PC-3 (cell line): ENCODE results near the gene TGFBR3L. TPM values are rescaled to one million over a fixed set of nuclear protein-coding genes. Genes with fewer than 3 reads are reported as not detected.
A peak's percentile ranks its signal among the peaks of the same experiment; 100 is the strongest.

ENCODE experiments used
- ATAC-seq: fragments of 200-7000 bp; cut with Tn5 transposase; 2 replicates; pipeline ENCODE4 v1.9.1; 2020; ENCODE audit warnings: mild to moderate bottlenecking, moderate library complexity
- BruUV-seq: library from RNA; stranded (reverse); fragments of 400-500 nt; replicated peaks from 2 replicates; lab custom pipeline; 2021; lab: Mats Ljungman, UMichigan
- CTCF ChIA-PET: fragments of 300-600 bp; sonication (Branson Sonifier 250); formaldehyde crosslinking; loops from one replicate; lab custom pipeline; 2022; ENCODE audit warnings: antibody characterized with exemption; lab: Charles Lee
- POLR2A ChIA-PET: fragments of 300-600 bp; sonication (Branson Sonifier 250); formaldehyde crosslinking; loops from one replicate; lab custom pipeline; 2022; ENCODE audit warnings: antibody characterized with exemption; ENCODE audit not compliant: unreplicated experiment; lab: Charles Lee
- DNase-seq: peaks from one replicate; pipeline ENCODE4 v3.0.0-alpha.2; 2015
- H2AFZ ChIP-seq: fragments of 300-600 bp; sonication (generic); 2 replicates; pipeline ENCODE4 v1.6.0; 2016; ENCODE audit warnings: antibody characterized with exemption, low read length
- H3F3A ChIP-seq: fragments of 300-600 bp; sonication (generic); one replicate; pipeline ENCODE4 v1.6.0; 2017; ENCODE audit warnings: antibody characterized with exemption, low read length, control low read depth, mild to moderate bottlenecking; ENCODE audit not compliant: unreplicated experiment
- H3K27ac ChIP-seq: fragments of 300-600 bp; sonication (generic); 2 replicates; pipeline ENCODE4 v1.5.1; 2016; ENCODE audit warnings: mild to moderate bottlenecking, low read length
- H3K27me3 ChIP-seq: fragments of 300-600 bp; sonication (generic); 2 replicates; pipeline ENCODE4 v1.6.1; 2016; ENCODE audit warnings: low read length, mixed read lengths
- H3K36me3 ChIP-seq: fragments of 300-600 bp; sonication (generic); 2 replicates; pipeline ENCODE4 v1.6.1; 2016; ENCODE audit warnings: low read depth, mixed run types, low read length, mixed read lengths
- H3K4me1 ChIP-seq: fragments of 300-600 bp; sonication (generic); 2 replicates; pipeline ENCODE4 v1.5.1; 2016; ENCODE audit warnings: low read length; ENCODE audit not compliant: insufficient read depth
- H3K4me2 ChIP-seq: fragments of 300-600 bp; sonication (generic); 2 replicates; pipeline ENCODE4 v1.6.0; 2016; ENCODE audit warnings: low read length
- H3K4me3 ChIP-seq: fragments of 300-600 bp; sonication (generic); 2 replicates; pipeline ENCODE4 v1.5.1; 2016; ENCODE audit warnings: mild to moderate bottlenecking, low read length, mixed read lengths
- H3K79me2 ChIP-seq: fragments of 300-600 bp; sonication (generic); 2 replicates; pipeline ENCODE4 v1.6.1; 2017; ENCODE audit warnings: low read length, mixed read lengths
- H3K9ac ChIP-seq: fragments of 300-600 bp; sonication (generic); 2 replicates; pipeline ENCODE4 v1.6.0; 2016; ENCODE audit warnings: mild to moderate bottlenecking, low read length
- H3K9me2 ChIP-seq: fragments of 300-600 bp; sonication (generic); replicated peaks from 2 replicates; pipeline ENCODE4 v1.6.1; 2016; ENCODE audit warnings: mixed run types, low read length, mixed read lengths
- H3K9me3 ChIP-seq: fragments of 300-600 bp; sonication (generic); 2 replicates; pipeline ENCODE4 v1.6.1; 2016; ENCODE audit warnings: low read length, mixed read lengths
- H4K20me1 ChIP-seq: fragments of 300-600 bp; sonication (generic); 2 replicates; pipeline ENCODE4 v1.6.1; 2016; ENCODE audit warnings: low read length, mixed read lengths
- EZH2 ChIP-seq: fragments of 300-600 bp; sonication (generic); IDR thresholded peaks from one replicate; pipeline ENCODE4 v1.6.1; 2017; ENCODE audit warnings: antibody characterized with exemption, mild to moderate bottlenecking, low read length; ENCODE audit not compliant: unreplicated experiment
- EZH2phosphoT487 ChIP-seq: fragments of 300-600 bp; sonication (generic); IDR thresholded peaks from 2 replicates; pipeline ENCODE4 v1.6.1; 2018; ENCODE audit warnings: mild to moderate bottlenecking, antibody characterized with exemption, low read length, borderline replicate concordance
- intact Hi-C: fragments of 100-400 bp; cut with micrococcal nuclease; formaldehyde crosslinking; loops from 2 replicates; pipeline ENCODE4 v1.9.0; 2023
- total RNA-seq: library from RNA; depleted of rRNA; stranded (reverse); fragments of >200 nt; gene quantifications from 2 replicates; pipeline ENCODE4 v1.2.3, GENCODE V29; 2014
- TF ChIP-seq, protein P1 (sequence below): fragments of 300-600 bp; sonication (generic); conservative IDR thresholded peaks from 2 replicates; pipeline ENCODE4 v1.5.1; 2017; ENCODE audit warnings: antibody characterized with exemption, low read depth, mild to moderate bottlenecking, low read length

Gene TGFBR3L
- total RNA-seq, 1 experiment from 2014 or later = 10.5 TPM

DNA sequence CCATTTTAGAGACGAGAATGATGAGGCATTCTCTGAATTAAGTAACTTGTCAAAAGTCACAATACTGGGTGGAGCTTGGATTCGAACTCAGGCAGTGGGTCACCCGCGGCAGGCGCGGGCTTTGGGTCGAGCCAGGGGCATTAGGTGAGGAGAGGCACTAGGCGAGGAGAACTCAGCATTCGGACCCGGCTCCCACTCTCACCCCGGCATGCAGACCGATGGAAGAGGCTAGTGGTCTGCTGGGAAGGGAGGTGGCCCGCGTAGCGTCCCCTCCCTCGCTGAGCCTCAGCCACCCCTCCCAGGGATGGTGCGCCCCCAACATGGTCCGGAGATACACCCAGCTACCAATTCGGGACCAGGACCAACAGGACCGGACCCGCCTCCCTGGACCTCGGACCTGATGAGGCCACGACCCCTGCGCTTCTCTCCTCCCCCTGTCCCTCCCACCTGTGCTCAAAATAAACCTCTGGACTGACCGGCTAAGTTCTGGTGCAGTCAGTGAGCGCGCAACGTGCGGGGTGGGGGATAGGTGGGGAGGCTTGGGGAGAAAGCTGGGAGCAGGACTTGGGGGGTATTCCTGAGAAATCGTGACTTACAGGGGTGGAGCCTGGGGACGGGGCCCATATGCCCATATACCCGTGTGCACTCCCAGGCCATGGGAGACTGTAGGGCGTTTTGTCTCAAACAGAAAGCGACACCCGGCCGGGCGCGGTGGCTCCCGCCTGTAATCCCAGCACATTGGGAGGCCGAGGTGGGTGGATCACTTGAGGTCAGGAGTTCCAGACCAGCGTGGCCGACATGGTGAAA, 4.2 kb downstream of the TGFBR3L start:
- peak overlapping the region; percentile 90; the same call in 1 of the 2 replicates for H3K4me2 ChIP-seq
- H3K27me3 ChIP-seq = no peaks in the 10 kb centered on the region
- intact Hi-C loops = no loop called here
- BruUV-seq = no TSS peak
- no peaks in the 10 kb centered on the region for H3F3A ChIP-seq
- ChIA-PET CTCF (interaction anchor here (1.7 to 2.6 kb wide), 3 partner anchors 15 to 50 kb away, joined by 7 to 19 read pairs (median 8); partner anchors contain the start of gene MAP2K7), POLR2A (interaction anchor here (0.6 kb wide), 1 partner anchor 524 kb away, joined by 4 read pairs; no protein-coding TSS in a partner anchor)
- ATAC-seq = no peak
- H3K9me2 ChIP-seq = no peaks in the 10 kb centered on the region
- peaks cover 33% of the 10 kb centered on the region for H3K4me1 ChIP-seq
- no peak overlapping the region for H2AFZ ChIP-seq
- H3K9me3 ChIP-seq = no peaks in the 10 kb centered on the region
- no peak overlapping the region for H3K9ac ChIP-seq
- no peak overlapping the region for H3K27ac ChIP-seq
- H3K4me3 ChIP-seq = 0 out of 2 replicates have a peak overlapping the region, but pooled peaks have one; percentile 74
- H4K20me1 ChIP-seq = 0 out of 2 replicates have a peak, but pooled peaks cover 4% of the 10 kb centered on the region
- H3K79me2 ChIP-seq = peaks cover 9% of the 10 kb centered on the region; the same call in 1 of the 2 replicates
- no peaks in the 10 kb centered on the region; the same call in 1 of the 2 replicates for H3K36me3 ChIP-seq
- TF ChIP-seq EZH2phosphoT487 = no peak
- TF ChIP-seq EZH2 = no peak
- TF ChIP-seq, protein P1, sequence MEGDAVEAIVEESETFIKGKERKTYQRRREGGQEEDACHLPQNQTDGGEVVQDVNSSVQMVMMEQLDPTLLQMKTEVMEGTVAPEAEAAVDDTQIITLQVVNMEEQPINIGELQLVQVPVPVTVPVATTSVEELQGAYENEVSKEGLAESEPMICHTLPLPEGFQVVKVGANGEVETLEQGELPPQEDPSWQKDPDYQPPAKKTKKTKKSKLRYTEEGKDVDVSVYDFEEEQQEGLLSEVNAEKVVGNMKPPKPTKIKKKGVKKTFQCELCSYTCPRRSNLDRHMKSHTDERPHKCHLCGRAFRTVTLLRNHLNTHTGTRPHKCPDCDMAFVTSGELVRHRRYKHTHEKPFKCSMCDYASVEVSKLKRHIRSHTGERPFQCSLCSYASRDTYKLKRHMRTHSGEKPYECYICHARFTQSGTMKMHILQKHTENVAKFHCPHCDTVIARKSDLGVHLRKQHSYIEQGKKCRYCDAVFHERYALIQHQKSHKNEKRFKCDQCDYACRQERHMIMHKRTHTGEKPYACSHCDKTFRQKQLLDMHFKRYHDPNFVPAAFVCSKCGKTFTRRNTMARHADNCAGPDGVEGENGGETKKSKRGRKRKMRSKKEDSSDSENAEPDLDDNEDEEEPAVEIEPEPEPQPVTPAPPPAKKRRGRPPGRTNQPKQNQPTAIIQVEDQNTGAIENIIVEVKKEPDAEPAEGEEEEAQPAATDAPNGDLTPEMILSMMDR = no peak
- no peak for DNase-seq

DNA sequence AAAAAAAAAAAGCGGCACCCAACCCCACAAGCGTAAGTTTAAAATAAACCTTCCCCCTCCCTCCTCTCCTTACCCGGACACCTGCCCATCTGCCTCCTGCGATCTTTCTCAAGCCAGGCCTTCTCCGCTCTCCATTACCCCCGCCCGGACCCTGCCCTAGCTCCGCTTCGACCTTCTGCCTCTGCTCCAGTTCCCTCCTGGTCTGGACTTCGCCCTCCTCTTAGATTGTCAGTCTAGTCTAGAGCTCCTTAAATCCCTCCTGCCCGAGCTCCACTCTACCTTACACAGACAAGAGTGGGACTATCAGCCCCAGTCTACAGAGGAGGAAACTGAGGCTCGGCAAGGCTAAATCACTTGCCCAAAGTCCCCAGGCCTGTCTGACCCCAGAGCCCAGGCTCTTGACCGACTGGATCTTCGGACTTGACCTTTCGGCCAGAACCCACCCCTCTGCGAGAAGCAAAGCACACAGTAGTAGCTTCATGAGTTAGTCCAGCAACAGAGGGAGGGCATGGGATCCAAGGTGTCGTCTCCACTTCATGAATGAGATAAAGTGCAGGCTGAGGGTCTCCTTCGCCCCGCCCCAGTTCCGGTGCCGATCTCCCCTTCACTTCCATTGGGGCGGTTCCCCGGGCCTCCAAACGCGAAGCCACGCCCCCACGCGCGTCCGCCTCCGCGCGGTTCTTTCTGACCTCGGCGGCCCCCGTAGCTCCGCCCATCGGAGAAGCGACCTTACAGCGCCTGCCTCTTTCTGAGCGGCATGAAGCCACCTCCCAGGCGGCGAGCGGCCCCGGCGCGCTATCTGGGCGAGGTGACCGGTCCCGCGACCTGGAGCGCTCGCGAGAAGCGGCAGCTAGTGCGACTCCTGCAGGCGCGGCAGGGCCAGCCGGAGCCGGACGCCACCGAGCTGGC, 5.2 kb downstream of the TGFBR3L start, which contains the start of gene SNAPC2:
Gene SNAPC2 (plus strand): TSS at position 729 of the 909 bp plus-strand sequence. CDS start 29 bp downstream, at position 758.
- intact Hi-C loops = loop anchor here (1.0 to 2.0 kb wide), 2 partner anchors 17 to 51 kb away; partner anchors contain the start of gene MAP2K7
- TSS peak; percentile 27 for BruUV-seq
- Histone ChIP-seq H3K9ac (peak within 1 kb of the TSS; percentile 67), H4K20me1 (0 out of 2 replicates have a peak, but pooled peaks cover 4% of the 10 kb centered on the region), H3K36me3 (no peaks in the 10 kb centered on the region; the same call in 1 of the 2 replicates), H3K4me2 (peak within 1 kb of the TSS; percentile 89), H3K9me2 (no peaks in the 10 kb centered on the region), H3F3A (no peaks in the 10 kb centered on the region), H3K4me3 (peak within 1 kb of the TSS; percentile 87), H3K79me2 (peaks cover 9% of the 10 kb centered on the region; the same call in 1 of the 2 replicates), H2AFZ (peak within 1 kb of the TSS; percentile 88), H3K4me1 (peaks cover 33% of the 10 kb centered on the region), H3K27me3 (no peaks in the 10 kb centered on the region), H3K9me3 (no peaks in the 10 kb centered on the region), H3K27ac (peak within 1 kb of the TSS; percentile 77)
- ChIA-PET CTCF (interaction anchor here (0.6 to 2.6 kb wide), 7 partner anchors 9 to 323 kb away, joined by 3 to 19 read pairs (median 7); partner anchors contain the start of genes MAP2K7 and TIMM44), POLR2A (interaction anchor here (0.6 to 1.5 kb wide), 12 partner anchors 9 to 525 kb away, joined by 3 to 26 read pairs (median 4); partner anchors contain the start of genes LRRC8E, MAP2K7 and TIMM44)
- DNase-seq (peak; percentile 93), ATAC-seq (peak; percentile 52)
- TF ChIP-seq, protein P1 = no peak
- TF ChIP-seq EZH2 = no peak
- no peak for TF ChIP-seq EZH2phosphoT487
